ENCODE data around the gene RHBDD3. TPM values are rescaled to one million over a fixed set of nuclear protein-coding genes. Genes with fewer than 3 reads are reported as not detected.
A peak's percentile ranks its signal among the peaks of the same experiment; 100 is the strongest.

The RHBDD3 gene
- total RNA-seq, 1 donor from 2014 or later = 35.6 TPM

- no peaks in the 10 kb centered on the region for H3K36me3 ChIP-seq (ENCODE audit: insufficient read depth, low read length)
- Mint-ChIP-seq H3K27me3 (ENCODE audit: low read depth, unreplicated experiment) (peaks cover 16% of the 10 kb centered on the region), H3K4me1 (ENCODE audit: low read depth, unreplicated experiment) (no peaks in the 10 kb centered on the region), H3K4me3 (ENCODE audit: unreplicated experiment) (no peak overlapping the region), H3K36me3 (ENCODE audit: low read depth, unreplicated experiment) (no peaks in the 10 kb centered on the region), H3K27ac (ENCODE audit: unreplicated experiment) (no peak overlapping the region), H3K9me3 (ENCODE audit: unreplicated experiment) (peaks cover 12% of the 10 kb centered on the region)
- H3K27ac ChIP-seq (ENCODE audit: low read depth, low read length) = no peak overlapping the region
- no peaks in the 10 kb centered on the region for H3K4me1 ChIP-seq (ENCODE audit: insufficient read depth, low read length)
- peak; percentile 5 for FAIRE-seq
- no peaks in the 10 kb centered on the region for H3K9me3 ChIP-seq (ENCODE audit: insufficient read depth, low read depth, low read length)
- H2AFZ ChIP-seq (ENCODE audit: low read depth, low read length) = no peak overlapping the region
- DNase-seq (ENCODE audit: low read depth) = peak; percentile 14
- no peak overlapping the region for H3K4me3 ChIP-seq (ENCODE audit: insufficient read depth, low read depth, low read length)
- no peak for TF ChIP-seq EZH2 (IDR thresholded peaks at IDR 0.05; ENCODE audit: insufficient read depth, low read length)
- TF ChIP-seq CTCF (IDR thresholded peaks at IDR 0.05; ENCODE audit: insufficient read depth, low read depth, low read length) = peak; percentile 85
- H3K27me3 ChIP-seq (ENCODE audit: insufficient read depth, low read length) = no peaks in the 10 kb centered on the region
- H3K4me2 ChIP-seq (ENCODE audit: low read length) = no peak overlapping the region
- no peaks in the 10 kb centered on the region for H4K20me1 ChIP-seq (ENCODE audit: insufficient read depth, low read length)
- no peak overlapping the region for H3K9ac ChIP-seq (ENCODE audit: low read length)
- no peaks in the 10 kb centered on the region for H3K79me2 ChIP-seq (ENCODE audit: insufficient read depth, low read length)
Measured at GRCh38 chr22:29245626-29246385, 22.0 kb downstream of the RHBDD3 start.

GRCh38 chr22:29244785-29245625 lies 22.8 kb downstream of the RHBDD3 start:
- Histone ChIP-seq H3K79me2 (ENCODE audit: insufficient read depth, low read length) (no peaks in the 10 kb centered on the region), H3K4me3 (ENCODE audit: insufficient read depth, low read depth, low read length) (no peak overlapping the region), H2AFZ (ENCODE audit: low read depth, low read length) (no peak overlapping the region), H3K36me3 (ENCODE audit: insufficient read depth, low read length) (no peaks in the 10 kb centered on the region), H3K4me2 (ENCODE audit: low read length) (no peak overlapping the region), H4K20me1 (ENCODE audit: insufficient read depth, low read length) (no peaks in the 10 kb centered on the region), H3K4me1 (ENCODE audit: insufficient read depth, low read length) (no peaks in the 10 kb centered on the region), H3K9me3 (ENCODE audit: insufficient read depth, low read depth, low read length) (no peaks in the 10 kb centered on the region), H3K27me3 (ENCODE audit: insufficient read depth, low read length) (no peaks in the 10 kb centered on the region), H3K27ac (ENCODE audit: low read depth, low read length) (no peak overlapping the region), H3K9ac (ENCODE audit: low read length) (no peak overlapping the region)
- no peak for FAIRE-seq
- peaks cover 16% of the 10 kb centered on the region for H3K9me3 Mint-ChIP-seq (ENCODE audit: unreplicated experiment)
- no peak overlapping the region for H3K27ac Mint-ChIP-seq (ENCODE audit: unreplicated experiment)
- no peaks in the 10 kb centered on the region for H3K4me1 Mint-ChIP-seq (ENCODE audit: low read depth, unreplicated experiment)
- no peak for TF ChIP-seq CTCF (IDR thresholded peaks at IDR 0.05; ENCODE audit: insufficient read depth, low read depth, low read length)
- no peak for TF ChIP-seq EZH2 (IDR thresholded peaks at IDR 0.05; ENCODE audit: insufficient read depth, low read length)
- no peak overlapping the region for H3K4me3 Mint-ChIP-seq (ENCODE audit: unreplicated experiment)
- H3K36me3 Mint-ChIP-seq (ENCODE audit: low read depth, unreplicated experiment) = peaks cover 2% of the 10 kb centered on the region
- H3K27me3 Mint-ChIP-seq (ENCODE audit: low read depth, unreplicated experiment) = peaks cover 16% of the 10 kb centered on the region
- no peak for DNase-seq (ENCODE audit: low read depth)
